Measurements from ENCODE around the gene CCDC134.
A peak's percentile ranks its signal among the peaks of the same experiment; 100 is the strongest.
"Not testable (repeated sequence)": the region's sequence is repeated elsewhere in the genome, so short reads cannot be mapped to it uniquely, and the experiment has no call there.

Gene CCDC134

GRCh38 chr22:41844513-41844912 is 44.0 kb downstream of the CCDC134 start:
- no peak for DNase-seq (ENCODE audit: low spot score)

GRCh38 chr22:41845380-41846267 is 45.1 kb downstream of the CCDC134 start:
- no peak for DNase-seq (ENCODE audit: low spot score)

GRCh38 chr22:41846268-41846987 is 45.9 kb downstream of the CCDC134 start:
- DNase-seq (ENCODE audit: low spot score) = no peak

GRCh38 chr22:41847300-41847699 is 46.8 kb downstream of the CCDC134 start:
- DNase-seq (ENCODE audit: low spot score) = no peak

- DNase-seq (ENCODE audit: low spot score) = no peak
Measured at GRCh38 chr22:41848468-41848867, 48.0 kb downstream of the CCDC134 start.

- no peak for DNase-seq (ENCODE audit: low spot score)
Measured at GRCh38 chr22:41856469-41856868, 56.0 kb downstream of the CCDC134 start.

GRCh38 chr22:41857155-41857859 is 56.8 kb downstream of the CCDC134 start:
- peak; percentile 72 for DNase-seq (ENCODE audit: low spot score)

- DNase-seq (ENCODE audit: low spot score) = no peak
Measured at GRCh38 chr22:41857860-41858199, 57.4 kb downstream of the CCDC134 start.

- DNase-seq (ENCODE audit: low spot score) = no peak
Measured at GRCh38 chr22:41862160-41862529, 61.7 kb downstream of the CCDC134 start.

GRCh38 chr22:41862530-41863266 is 62.2 kb downstream of the CCDC134 start:
- no peak for DNase-seq (ENCODE audit: low spot score)

GRCh38 chr22:41863472-41863871 is 63.0 kb downstream of the CCDC134 start:
- no peak for DNase-seq (ENCODE audit: low spot score)

- no peak for DNase-seq (ENCODE audit: low spot score)
Measured at GRCh38 chr22:41868556-41868955, 68.1 kb downstream of the CCDC134 start.

GRCh38 chr22:41870081-41870480 is 69.6 kb downstream of the CCDC134 start:
- DNase-seq (ENCODE audit: low spot score) = not testable (repeated sequence)

GRCh38 chr22:41870786-41871185 is 70.3 kb downstream of the CCDC134 start:
- DNase-seq (ENCODE audit: low spot score) = no peak

GRCh38 chr22:41873391-41873790 is 72.9 kb downstream of the CCDC134 start:
- no peak for DNase-seq (ENCODE audit: low spot score)

GRCh38 chr22:41874090-41874489 is 73.6 kb downstream of the CCDC134 start:
- no peak for DNase-seq (ENCODE audit: low spot score)

- DNase-seq (ENCODE audit: low spot score) = no peak
Measured at GRCh38 chr22:41875531-41876270, 75.2 kb downstream of the CCDC134 start.
